ENCODE data around the gene RBM4B.

Gene RBM4B

GRCh38 chr11:66700742-66701141, 23.1 kb upstream of the RBM4B start:
- Histone ChIP-seq H3K27ac (ENCODE audit: low read length) (no peak overlapping the region), H2AFZ (ENCODE audit: low read depth, low read length) (no peak overlapping the region), H3K4me1 (ENCODE audit: insufficient read depth, low read length) (no peaks in the 10 kb centered on the region; the same call in 1 of the 2 replicates), H3K27me3 (ENCODE audit: insufficient read depth, low read length, poor library complexity) (no peaks in the 10 kb centered on the region), H3K9me3 (ENCODE audit: insufficient read depth, low read length, severe bottlenecking) (no peaks in the 10 kb centered on the region), H3K9ac (ENCODE audit: low read depth, low read length) (no peak overlapping the region), H3K4me3 (ENCODE audit: low read depth in 1 of 2, low read length in 2 of 2) (no peak overlapping the region), H3K79me2 (ENCODE audit: insufficient read depth, low read length) (no peaks in the 10 kb centered on the region), H4K20me1 (ENCODE audit: insufficient read depth, low read length) (no peaks in the 10 kb centered on the region), H3K4me2 (ENCODE audit: insufficient read depth, low read length) (no peak overlapping the region), H3K36me3 (ENCODE audit: insufficient read depth, low read length) (no peaks in the 10 kb centered on the region)
- ATAC-seq (ENCODE audit: insufficient read depth, low read depth) (no peak), DNase-seq (no peak)
- no peak for TF ChIP-seq CTCF (IDR thresholded peaks at IDR 0.05; ENCODE audit: borderline replicate concordance, extremely low read depth, low read length, poor library complexity, severe bottlenecking)
- TF ChIP-seq EZH2 (IDR thresholded peaks at IDR 0.05; ENCODE audit: borderline replicate concordance, low read depth, low read length, severe bottlenecking), result no peak

DNA sequence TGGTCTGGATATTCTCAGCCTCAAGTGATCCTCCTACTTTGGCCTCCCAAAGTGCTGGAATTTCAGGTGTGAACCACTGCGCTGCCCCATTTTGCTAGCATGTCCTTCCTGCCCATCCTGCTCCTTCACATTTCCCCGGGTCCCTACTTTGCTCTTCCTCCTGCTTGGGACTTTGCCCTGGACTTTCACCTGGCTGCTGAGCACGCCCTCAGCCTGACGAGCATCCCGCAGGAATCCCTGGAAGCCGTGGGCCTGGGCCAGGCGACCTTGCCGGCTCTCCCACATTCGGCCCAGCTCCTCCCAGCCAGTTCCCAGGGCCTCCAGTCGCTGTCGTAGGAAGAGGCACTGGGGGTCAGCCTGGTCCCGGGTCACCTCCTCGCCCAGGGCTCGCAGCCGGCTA, 22.6 kb upstream of the RBM4B start:
- Histone ChIP-seq H4K20me1 (ENCODE audit: insufficient read depth, low read length) (no peaks in the 10 kb centered on the region), H3K9me3 (ENCODE audit: insufficient read depth, low read length, severe bottlenecking) (no peaks in the 10 kb centered on the region), H3K9ac (ENCODE audit: low read depth, low read length) (no peak overlapping the region), H3K4me2 (ENCODE audit: insufficient read depth, low read length) (no peak overlapping the region), H3K27me3 (ENCODE audit: insufficient read depth, low read length, poor library complexity) (no peaks in the 10 kb centered on the region), H3K36me3 (ENCODE audit: insufficient read depth, low read length) (no peaks in the 10 kb centered on the region), H3K4me3 (ENCODE audit: low read depth in 1 of 2, low read length in 2 of 2) (no peak overlapping the region), H3K79me2 (ENCODE audit: insufficient read depth, low read length) (no peaks in the 10 kb centered on the region), H2AFZ (ENCODE audit: low read depth, low read length) (no peak overlapping the region), H3K4me1 (ENCODE audit: insufficient read depth, low read length) (no peaks in the 10 kb centered on the region; the same call in 1 of the 2 replicates), H3K27ac (ENCODE audit: low read length) (no peak overlapping the region)
- no peak for TF ChIP-seq CTCF (IDR thresholded peaks at IDR 0.05; ENCODE audit: borderline replicate concordance, extremely low read depth, low read length, poor library complexity, severe bottlenecking)
- TF ChIP-seq EZH2 (IDR thresholded peaks at IDR 0.05; ENCODE audit: borderline replicate concordance, low read depth, low read length, severe bottlenecking), result no peak
- DNase-seq (no peak), ATAC-seq (ENCODE audit: insufficient read depth, low read depth) (no peak)

DNA sequence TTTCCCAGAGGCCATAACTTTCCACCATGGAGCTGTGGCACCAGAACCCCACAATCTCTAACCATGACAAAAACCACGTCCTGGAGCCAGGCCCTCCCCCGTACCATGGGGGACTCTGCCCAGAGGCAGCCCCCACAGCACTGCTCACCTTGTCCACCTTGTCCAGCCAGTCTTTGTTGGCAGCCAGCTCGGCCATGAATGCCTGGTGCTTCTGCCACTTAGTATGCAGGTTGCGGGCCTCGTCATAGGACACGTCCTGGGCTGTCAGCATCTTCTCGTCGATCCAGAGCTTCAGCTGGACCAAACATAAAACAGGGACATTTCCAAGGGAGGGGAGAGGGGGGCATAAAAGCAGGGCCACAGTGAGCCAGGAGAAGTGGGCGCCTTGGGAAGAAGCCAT, 20.8 kb upstream of the RBM4B start:
- no peak overlapping the region for H3K9ac ChIP-seq (ENCODE audit: low read depth, low read length)
- DNase-seq (no peak), ATAC-seq (ENCODE audit: insufficient read depth, low read depth) (no peak)
- no peaks in the 10 kb centered on the region for H3K36me3 ChIP-seq (ENCODE audit: insufficient read depth, low read length)
- no peak overlapping the region for H3K4me3 ChIP-seq (ENCODE audit: low read depth in 1 of 2, low read length in 2 of 2)
- TF ChIP-seq EZH2 (IDR thresholded peaks at IDR 0.05; ENCODE audit: borderline replicate concordance, low read depth, low read length, severe bottlenecking) (no peak), CTCF (IDR thresholded peaks at IDR 0.05; ENCODE audit: borderline replicate concordance, extremely low read depth, low read length, poor library complexity, severe bottlenecking) (no peak)
- H3K79me2 ChIP-seq (ENCODE audit: insufficient read depth, low read length), result no peaks in the 10 kb centered on the region
- 0 out of 2 replicates have a peak, but pooled peaks cover 5% of the 10 kb centered on the region for H4K20me1 ChIP-seq (ENCODE audit: insufficient read depth, low read length)
- H3K4me2 ChIP-seq (ENCODE audit: insufficient read depth, low read length), result no peak overlapping the region
- no peaks in the 10 kb centered on the region for H3K27me3 ChIP-seq (ENCODE audit: insufficient read depth, low read length, poor library complexity)
- H3K27ac ChIP-seq (ENCODE audit: low read length), result no peak overlapping the region
- H3K9me3 ChIP-seq (ENCODE audit: insufficient read depth, low read length, severe bottlenecking), result no peaks in the 10 kb centered on the region
- no peak overlapping the region for H2AFZ ChIP-seq (ENCODE audit: low read depth, low read length)
- peaks cover 4% of the 10 kb centered on the region for H3K4me1 ChIP-seq (ENCODE audit: insufficient read depth, low read length)

- ATAC-seq (ENCODE audit: insufficient read depth, low read depth), result no peak
Observed at GRCh38 chr11:66697988-66698387, 20.3 kb upstream of the RBM4B start.

More at GRCh38 chr11:66697988-66698387, 20.3 kb upstream of the RBM4B start:
- H3K79me2 ChIP-seq (ENCODE audit: insufficient read depth, low read length), result no peaks in the 10 kb centered on the region
- no peak overlapping the region for H3K4me2 ChIP-seq (ENCODE audit: insufficient read depth, low read length)
- no peak overlapping the region for H3K9ac ChIP-seq (ENCODE audit: low read depth, low read length)
- H2AFZ ChIP-seq (ENCODE audit: low read depth, low read length), result no peak overlapping the region
- H3K4me1 ChIP-seq (ENCODE audit: insufficient read depth, low read length), result peaks cover 4% of the 10 kb centered on the region
- H3K9me3 ChIP-seq (ENCODE audit: insufficient read depth, low read length, severe bottlenecking), result no peaks in the 10 kb centered on the region
- H3K4me3 ChIP-seq (ENCODE audit: low read depth in 1 of 2, low read length in 2 of 2), result no peak overlapping the region
- no peaks in the 10 kb centered on the region for H3K27me3 ChIP-seq (ENCODE audit: insufficient read depth, low read length, poor library complexity)
- no peak for DNase-seq
- 0 out of 2 replicates have a peak, but pooled peaks cover 5% of the 10 kb centered on the region for H4K20me1 ChIP-seq (ENCODE audit: insufficient read depth, low read length)
- H3K36me3 ChIP-seq (ENCODE audit: insufficient read depth, low read length), result no peaks in the 10 kb centered on the region
- no peak overlapping the region for H3K27ac ChIP-seq (ENCODE audit: low read length)
- TF ChIP-seq CTCF (IDR thresholded peaks at IDR 0.05; ENCODE audit: borderline replicate concordance, extremely low read depth, low read length, poor library complexity, severe bottlenecking) (no peak), EZH2 (IDR thresholded peaks at IDR 0.05; ENCODE audit: borderline replicate concordance, low read depth, low read length, severe bottlenecking) (no peak)
